HCT116 (cell line): Measurements from ENCODE around the gene ARL2BP. TPM values are rescaled to one million over a fixed set of nuclear protein-coding genes. Genes with fewer than 3 reads are reported as not detected.
A peak's percentile ranks its signal among the peaks of the same experiment; 100 is the strongest.

Experiments used
- ATAC-seq: fragments of 200-7000 bp; cut with Tn5 transposase; 2 replicates; pipeline ENCODE4 v1.9.1; 2020; ENCODE audit warnings: mild to moderate bottlenecking, moderate library complexity
- BruUV-seq: library from RNA; stranded (reverse); fragments of 400-500 nt; replicated peaks from 2 replicates; lab custom pipeline; 2021; lab: Mats Ljungman, UMichigan
- CTCF ChIA-PET: fragments of 300-600 bp; sonication (Branson Sonifier 250); formaldehyde crosslinking; loops from one replicate; lab custom pipeline; 2021; ENCODE audit warnings: antibody characterized with exemption; lab: Charles Lee
- POLR2A ChIA-PET: fragments of 300-600, 350-600 bp; sonication (Branson Sonifier 250); formaldehyde crosslinking; loops from one replicate; lab custom pipeline; 2021; ENCODE audit warnings: antibody characterized with exemption; lab: Charles Lee
- RAD21 ChIA-PET, 2 experiments: fragments of 300-600 bp; sonication (Branson Sonifier 250); formaldehyde crosslinking; loops; one replicate each; lab custom pipeline; 2023; ENCODE audit warnings: low total read pairs in 2 of 2; ENCODE audit not compliant: uncharacterized antibody in 2 of 2, unreplicated experiment in 2 of 2, low non-redundant PET in 1 of 2; lab: Charles Lee
- DNase-seq: peaks from one replicate; pipeline ENCODE4 v3.0.0-alpha.2; 2010; ENCODE audit warnings: low read depth, low spot score
- H2AFZ ChIP-seq: fragments of 200-600 bp; shearing (Covaris generic), sonication (generic); 2 replicates; pipeline ENCODE4 v1.6.1; 2017; ENCODE audit warnings: low read depth, mixed run types, mixed read lengths, antibody characterized with exemption, low read length; ENCODE audit not compliant: poor library complexity, severe bottlenecking
- H3K27ac ChIP-seq: 2 replicates; pipeline ENCODE4 v1.5.1; 2012; ENCODE audit warnings: low read depth, low read length
- H3K27me3 ChIP-seq: fragments of 200-600 bp; sonication (generic); 2 replicates; pipeline ENCODE4 v1.6.1; 2016; ENCODE audit warnings: mixed run types, low read length, mixed read lengths; ENCODE audit not compliant: insufficient read depth
- H3K36me3 ChIP-seq, 2 experiments: fragments of 200-500 bp in 1 of 2; fragments of 200-600 bp in 1 of 2; sonication (Bioruptor generic) in 1 of 2; sonication (generic) in 1 of 2; 2 replicates each; pipeline versions ENCODE4 v1.5.1 to v1.6.1; 2014 to 2016; ENCODE audit warnings: low read length in 2 of 2, inconsistent platforms in 1 of 2, mixed read lengths in 1 of 2, mixed run types in 1 of 2; ENCODE audit not compliant: insufficient read depth in 2 of 2, control insufficient read depth in 1 of 2
- H3K4me1 ChIP-seq, 2 experiments: fragments of 200-600 bp in 1 of 2; sonication (generic) in 1 of 2; 2 replicates each; pipeline versions ENCODE4 v1.5.1 to v1.6.1; 2012 to 2017; ENCODE audit warnings: low read length in 2 of 2, inconsistent platforms in 1 of 2, mild to moderate bottlenecking in 1 of 2, mixed read lengths in 1 of 2, mixed run types in 1 of 2, moderate library complexity in 1 of 2; ENCODE audit not compliant: insufficient read depth in 2 of 2, control insufficient read depth in 1 of 2
- H3K4me2 ChIP-seq: fragments of 200-600 bp; sonication (generic); 2 replicates; pipeline ENCODE4 v1.6.1; 2017; ENCODE audit warnings: mixed run types, low read length, mixed read lengths
- H3K4me3 ChIP-seq, 2 experiments: fragments of 200-600 bp in 1 of 2; sonication (generic) in 1 of 2; replicated peaks in 1 of 2; 2 replicates each; pipeline ENCODE4 v1.5.1; 2011 to 2016; ENCODE audit warnings: low read length in 2 of 2, control low read depth in 1 of 2, low read depth in 1 of 2, mild to moderate bottlenecking in 1 of 2, mixed read lengths in 1 of 2, mixed run types in 1 of 2
- H3K79me2 ChIP-seq: fragments of 200-600 bp; sonication (generic); 2 replicates; pipeline ENCODE4 v1.6.1; 2017; ENCODE audit warnings: mild to moderate bottlenecking, mixed run types, low read length, moderate library complexity, mixed read lengths; ENCODE audit not compliant: insufficient read depth
- H3K9ac ChIP-seq: fragments of 200-600 bp; sonication (generic); 2 replicates; pipeline ENCODE4 v1.6.1; 2016; ENCODE audit warnings: low read length, mixed read lengths
- H3K9me2 ChIP-seq: fragments of 200-600 bp; sonication (generic), shearing (Covaris generic); 2 replicates; pipeline ENCODE4 v1.6.1; 2017; ENCODE audit warnings: mixed run types, mild to moderate bottlenecking, moderate library complexity; ENCODE audit not compliant: insufficient read depth
- H3K9me3 ChIP-seq, 2 experiments: fragments of 200-500 bp in 1 of 2; fragments of 200-600 bp in 1 of 2; sonication (Bioruptor generic) in 1 of 2; sonication (generic) in 1 of 2; 2 replicates each; pipeline ENCODE4 v1.6.1; 2014 to 2017; ENCODE audit warnings: low read length in 2 of 2, mixed read lengths in 2 of 2, inconsistent platforms in 1 of 2, low read depth in 1 of 2, mild to moderate bottlenecking in 1 of 2, mixed run types in 1 of 2, moderate library complexity in 1 of 2; ENCODE audit not compliant: control insufficient read depth in 1 of 2, insufficient read depth in 1 of 2
- H4K20me1 ChIP-seq: fragments of 200-600 bp; sonication (generic), shearing (Covaris generic); 2 replicates; pipeline ENCODE4 v1.6.1; 2017; ENCODE audit warnings: mixed run types, mild to moderate bottlenecking, moderate library complexity; ENCODE audit not compliant: insufficient read depth
- ATF3 ChIP-seq: IDR thresholded peaks from 2 replicates; pipeline ENCODE4 v1.6.1; 2012
- CBX3 ChIP-seq: IDR thresholded peaks from 2 replicates; pipeline ENCODE4 v1.6.1; 2012; ENCODE audit warnings: low read depth
- CEBPB ChIP-seq: IDR thresholded peaks from 2 replicates; pipeline ENCODE4 v1.6.1; 2012; ENCODE audit warnings: low read depth
- CTCF ChIP-seq, 3 experiments: fragments of 200-600 bp in 1 of 3; sonication (generic) in 1 of 3; IDR thresholded peaks in 2 of 3; conservative IDR thresholded peaks in 1 of 3; 2 replicates each; pipeline ENCODE4 v1.5.1; 2012 to 2017; ENCODE audit warnings: low read depth in 2 of 3, low read length in 2 of 3, antibody characterized with exemption in 1 of 3, borderline replicate concordance in 1 of 3, control low read depth in 1 of 3, mild to moderate bottlenecking in 1 of 3, mixed read lengths in 1 of 3, mixed run types in 1 of 3, moderate library complexity in 1 of 3; ENCODE audit not compliant: insufficient read depth in 1 of 3
- ELF1 ChIP-seq: IDR thresholded peaks from 2 replicates; pipeline ENCODE4 v1.6.1; 2012; ENCODE audit warnings: low read depth, borderline replicate concordance
- EZH2 ChIP-seq: fragments of 200-600 bp; sonication (generic); IDR thresholded peaks from 2 replicates; pipeline ENCODE4 v1.6.1; 2017; ENCODE audit warnings: antibody characterized with exemption, mixed run types
- JUND ChIP-seq: IDR thresholded peaks from 2 replicates; pipeline ENCODE4 v1.6.1; 2012
- POLR2A ChIP-seq: IDR thresholded peaks from 2 replicates; pipeline ENCODE4 v1.7.0; 2011; ENCODE audit warnings: borderline replicate concordance; ENCODE audit not compliant: insufficient read depth, insufficient read length; ENCODE audit errors: extremely low read depth
- POLR2AphosphoS5 ChIP-seq: IDR thresholded peaks from 2 replicates; pipeline ENCODE4 v1.6.1; 2011; ENCODE audit warnings: mild to moderate bottlenecking, low read depth, low read length, moderate library complexity
- REST ChIP-seq: IDR thresholded peaks from 2 replicates; pipeline ENCODE4 v1.6.1; 2012; ENCODE audit warnings: low read depth
- SIN3A ChIP-seq: IDR thresholded peaks from 2 replicates; pipeline ENCODE4 v1.6.1; 2012; ENCODE audit warnings: low read depth
- SP1 ChIP-seq: IDR thresholded peaks from 2 replicates; pipeline ENCODE4 v1.6.1; 2012; ENCODE audit warnings: low read depth
- SRF ChIP-seq: IDR thresholded peaks from 2 replicates; pipeline ENCODE4 v1.6.1; 2012; ENCODE audit warnings: low read depth
- TCF7L2 ChIP-seq: IDR thresholded peaks from 2 replicates; pipeline ENCODE4 v1.7.0; 2011; ENCODE audit warnings: borderline replicate concordance, inconsistent platforms; ENCODE audit not compliant: insufficient read depth, insufficient read length; ENCODE audit errors: extremely low read depth
- YY1 ChIP-seq: IDR thresholded peaks from 2 replicates; pipeline ENCODE4 v1.6.1; 2011; ENCODE audit warnings: low read length, low read depth, moderate library complexity, mild to moderate bottlenecking; ENCODE audit not compliant: insufficient replicate concordance; ENCODE audit errors: extremely low read depth
- ZBTB33 ChIP-seq: IDR thresholded peaks from 2 replicates; pipeline ENCODE4 v1.6.1; 2011; ENCODE audit warnings: mild to moderate bottlenecking, low read length, moderate library complexity; ENCODE audit not compliant: insufficient replicate concordance; ENCODE audit errors: extremely low read depth
- ZFX ChIP-seq: fragments of 450-650 bp; IDR thresholded peaks from 2 replicates; pipeline ENCODE4 v1.6.1; 2017
- ZNF274 ChIP-seq: fragments of 200-500 bp; sonication (Bioruptor generic); IDR thresholded peaks from 2 replicates; pipeline ENCODE4 v1.6.1; 2014; ENCODE audit warnings: mild to moderate bottlenecking, low read depth, low read length, inconsistent platforms
- intact Hi-C: fragments of 100-400 bp; cut with micrococcal nuclease; formaldehyde crosslinking; loops from 2 replicates; pipeline ENCODE4 v1.10.0; 2022
- total RNA-seq: library from RNA; stranded (reverse); gene quantifications from one replicate; pipeline ENCODE4 v1.2.1, GENCODE V29; 2021; ENCODE audit not compliant: unreplicated experiment

The ARL2BP gene
- total RNA-seq, 1 experiment from 2014 or later = 28.8 TPM

- ATAC-seq (0 out of 2 replicates have a peak, but pooled peaks have one; percentile 26), DNase-seq (no peak)
- Histone ChIP-seq H3K36me3 (no peaks in the 10 kb centered on the region), H3K4me3 (no peak overlapping the region), H3K79me2 (no peaks in the 10 kb centered on the region), H4K20me1 (no peaks in the 10 kb centered on the region), H3K4me2 (no peak overlapping the region), H2AFZ (no peak overlapping the region), H3K9me3 (no peaks in the 10 kb centered on the region), H3K27ac (no peak overlapping the region), H3K9me2 (no peaks in the 10 kb centered on the region), H3K4me1 (peaks cover 0 to 8% of the 10 kb centered on the region in 2 experiments; a peak in 1 of 4 replicates), H3K27me3 (no peaks in the 10 kb centered on the region), H3K9ac (no peak overlapping the region)
- ChIA-PET RAD21 (no interaction called here), POLR2A (no interaction called here), CTCF (no interaction called here)
- TF ChIP-seq SRF = no peak
- TF ChIP-seq ZNF274 = no peak
- no peak for TF ChIP-seq CTCF (IDR thresholded peaks at IDR 0.05 in 2 of 3, conservative IDR thresholded peaks at IDR 0.05 in 1 of 3; ENCODE audit: borderline replicate concordance in 1 of 3, insufficient read depth in 1 of 3, low read depth in 2 of 3, low read length in 2 of 3)
- TF ChIP-seq EZH2 = no peak
- TF ChIP-seq ATF3 = no peak
- TF ChIP-seq SP1 = no peak
- no peak for TF ChIP-seq JUND
- TF ChIP-seq CEBPB = no peak
- no peak for TF ChIP-seq POLR2AphosphoS5
- no peak for TF ChIP-seq ELF1
- TF ChIP-seq SIN3A = no peak
- no peak for TF ChIP-seq CBX3
- no peak for TF ChIP-seq ZFX
- TF ChIP-seq REST = no peak
- no peak for TF ChIP-seq POLR2A
- TF ChIP-seq TCF7L2 = no peak
- TF ChIP-seq ZBTB33 = no peak
- TF ChIP-seq YY1 = no peak
- no TSS peak for BruUV-seq
- intact Hi-C loops = no loop called here
Measured at GRCh38 chr16:57258910-57259475, 13.9 kb downstream of the ARL2BP start.
